ENCODE measurements around the gene INCA1.

GRCh38 chr17:4945176-4945943 is 52.0 kb downstream of the INCA1 start:
- TF ChIP-seq CTCF (IDR thresholded peaks at IDR 0.05; ENCODE audit: insufficient read depth, low read length) (no peak), POLR2AphosphoS5 (IDR thresholded peaks at IDR 0.05; ENCODE audit: low read depth) (peak; percentile 85), REST (IDR thresholded peaks at IDR 0.05; ENCODE audit: insufficient replicate concordance, low read depth) (no peak), GABPA (IDR thresholded peaks at IDR 0.05; ENCODE audit: low read depth) (no peak)
